GM19025 (cell line): ENCODE measurements around the gene DCPS.
"Not testable (repeated sequence)": the region's sequence is repeated elsewhere in the genome, so short reads cannot be mapped to it uniquely, and the experiment has no call there.

Experiments used
- ATAC-seq: cut with Tn5 transposase; IDR thresholded peaks from one replicate; pipeline ENCODE4 v1.9.1; 2021; ENCODE audit warnings: mild to moderate bottlenecking, low read depth, moderate library complexity; ENCODE audit not compliant: unreplicated experiment

The DCPS gene

DNA sequence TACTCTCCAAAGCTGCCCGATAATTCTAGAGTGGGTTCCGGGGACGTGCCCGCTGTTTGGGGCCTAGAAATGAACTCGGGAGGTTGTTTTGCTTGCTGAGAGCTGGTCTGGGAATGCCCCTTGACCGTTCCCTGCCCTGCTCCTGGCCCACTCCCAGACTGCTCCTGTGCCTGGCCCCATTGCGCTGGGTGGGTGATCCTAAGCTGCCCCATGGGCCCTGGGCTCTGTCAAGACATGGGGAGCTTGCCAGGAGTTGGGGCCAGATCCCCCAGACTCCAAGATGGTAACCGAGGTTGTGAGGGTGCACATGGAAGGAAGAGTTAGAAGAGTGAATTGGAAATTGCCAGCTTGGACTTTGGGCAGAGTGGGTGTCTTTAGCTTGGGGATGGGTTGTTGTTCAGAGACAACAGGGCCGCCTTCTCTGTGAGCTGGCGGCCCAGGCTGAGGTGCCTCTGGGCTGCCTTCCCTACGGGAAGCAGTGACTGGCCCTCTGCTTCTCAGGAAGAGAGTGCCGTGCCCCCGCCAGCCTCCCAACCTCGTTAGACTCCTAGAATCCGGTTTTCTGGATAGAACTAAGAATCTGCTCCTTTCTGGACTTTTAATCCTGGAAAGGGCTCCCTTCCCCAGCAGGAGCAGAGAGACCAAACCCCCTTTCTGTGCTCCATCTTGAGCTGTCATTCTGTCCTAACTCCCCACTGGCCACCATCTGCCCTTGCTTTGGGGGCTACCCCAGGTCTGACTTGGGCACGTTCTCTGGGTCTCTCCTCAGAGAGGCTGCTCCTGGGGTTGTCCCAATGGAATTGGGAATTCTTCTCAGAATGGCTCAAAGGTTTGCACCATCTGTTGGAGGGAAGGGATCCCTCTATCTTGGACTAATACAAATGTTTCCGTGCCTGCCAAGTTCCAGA is 53.4 kb downstream of the DCPS start:
- ATAC-seq: no peak

DNA sequence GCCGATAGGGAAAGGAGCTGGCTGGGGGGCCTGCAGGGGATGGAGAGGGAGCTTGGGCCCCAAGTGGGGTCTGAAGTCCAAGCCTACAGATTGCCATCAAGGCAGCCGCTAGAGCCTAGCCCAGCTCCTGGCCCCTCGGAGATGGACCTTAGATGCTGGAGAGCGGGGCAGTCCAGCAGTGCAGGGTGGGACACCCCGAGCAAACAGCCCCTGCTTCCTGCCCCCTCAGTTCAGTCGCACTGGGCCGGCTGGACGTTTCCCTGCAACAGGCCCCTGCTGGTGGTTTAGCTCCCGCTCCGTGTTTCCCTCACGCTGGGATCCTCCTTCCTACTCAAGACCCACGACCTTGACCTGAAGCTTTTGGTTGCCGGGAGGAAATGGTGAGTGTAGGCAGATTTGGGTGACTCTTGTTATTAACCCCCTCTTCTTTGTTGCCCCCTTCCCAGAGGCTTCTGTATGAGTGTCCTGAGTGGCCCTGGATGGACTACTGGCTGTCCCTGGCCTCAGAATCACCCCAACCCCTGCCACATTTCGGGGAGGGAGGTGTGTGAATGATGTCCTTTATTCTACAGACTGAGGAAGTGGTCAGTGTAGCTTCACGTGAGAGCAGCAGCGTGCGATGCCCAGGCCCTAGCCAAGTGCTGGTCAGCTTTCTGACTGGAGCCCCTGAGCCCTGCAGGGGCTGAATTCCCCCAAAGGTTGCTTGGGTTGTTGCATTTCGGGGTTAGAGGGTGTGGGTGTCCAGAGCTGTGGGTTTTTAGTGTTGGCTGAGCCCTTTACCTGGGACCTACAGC is 54.3 kb downstream of the DCPS start:
- no peak for ATAC-seq

GRCh38 chr11:126358763-126359160 is 54.9 kb downstream of the DCPS start:
- no peak for ATAC-seq

GRCh38 chr11:126359431-126360048 is 55.7 kb downstream of the DCPS start:
- no peak for ATAC-seq

DNA sequence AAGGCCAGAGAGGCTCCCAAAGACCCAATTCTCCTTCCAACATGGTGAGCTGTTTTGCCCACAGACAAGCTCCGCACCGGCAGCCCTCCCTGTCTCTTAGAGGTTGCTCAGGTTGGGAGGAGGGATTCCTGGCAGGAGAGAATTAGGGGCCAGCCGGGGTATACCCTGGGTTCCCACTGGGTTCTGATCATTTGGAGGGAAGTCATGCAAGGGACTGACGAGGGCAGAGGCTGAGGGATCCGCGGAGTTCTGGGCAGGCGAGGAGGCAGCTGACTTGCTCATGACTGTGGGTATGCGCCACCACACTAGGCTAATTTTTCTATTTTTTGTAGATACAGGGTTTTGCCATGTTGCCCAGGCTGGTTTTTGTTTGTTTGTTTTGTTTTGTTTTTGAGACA is 56.2 kb downstream of the DCPS start:
- ATAC-seq: no peak

- ATAC-seq: no peak
These were observed 57.5 kb downstream of the DCPS start for GRCh38 chr11:126361400-126361799.

DNA sequence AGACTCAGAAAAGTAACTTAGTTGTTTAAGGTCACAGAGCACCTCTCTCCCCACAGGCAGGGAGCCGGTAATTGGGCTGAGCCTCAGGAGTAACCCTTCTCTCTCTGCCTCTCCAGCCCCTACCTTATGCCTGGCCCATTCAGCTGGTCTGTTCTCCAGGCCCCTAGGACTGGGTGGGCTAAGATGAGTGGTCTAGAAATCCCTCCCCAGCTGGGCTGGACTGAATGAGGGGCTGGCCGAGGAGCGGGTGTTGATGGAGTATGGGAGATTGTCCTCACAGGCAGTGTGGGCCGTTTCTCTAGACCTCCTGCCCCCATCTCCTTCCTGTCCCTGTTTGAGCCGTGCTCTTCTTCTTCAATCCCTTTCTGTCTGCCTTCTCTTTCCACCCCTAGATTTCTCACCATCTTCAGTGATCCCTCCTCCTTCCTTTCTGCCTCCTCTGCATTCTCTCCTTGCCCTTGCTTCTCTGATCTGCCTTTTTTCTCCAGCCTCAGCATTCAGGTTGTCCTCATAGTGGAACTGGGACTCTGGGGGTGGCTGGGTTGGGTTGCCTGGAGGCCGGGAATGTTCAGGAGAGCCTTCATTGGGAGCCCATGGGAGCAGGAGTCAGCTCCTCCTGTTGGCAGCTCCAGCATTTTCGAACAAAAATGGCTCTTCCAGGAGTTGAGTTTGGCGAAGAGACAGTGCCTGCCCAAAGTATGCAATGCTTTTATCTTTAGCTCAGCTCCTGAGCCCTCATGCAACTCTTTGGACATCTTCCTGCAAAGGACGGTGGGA is 59.2 kb downstream of the DCPS start:
- no peak for ATAC-seq

DNA sequence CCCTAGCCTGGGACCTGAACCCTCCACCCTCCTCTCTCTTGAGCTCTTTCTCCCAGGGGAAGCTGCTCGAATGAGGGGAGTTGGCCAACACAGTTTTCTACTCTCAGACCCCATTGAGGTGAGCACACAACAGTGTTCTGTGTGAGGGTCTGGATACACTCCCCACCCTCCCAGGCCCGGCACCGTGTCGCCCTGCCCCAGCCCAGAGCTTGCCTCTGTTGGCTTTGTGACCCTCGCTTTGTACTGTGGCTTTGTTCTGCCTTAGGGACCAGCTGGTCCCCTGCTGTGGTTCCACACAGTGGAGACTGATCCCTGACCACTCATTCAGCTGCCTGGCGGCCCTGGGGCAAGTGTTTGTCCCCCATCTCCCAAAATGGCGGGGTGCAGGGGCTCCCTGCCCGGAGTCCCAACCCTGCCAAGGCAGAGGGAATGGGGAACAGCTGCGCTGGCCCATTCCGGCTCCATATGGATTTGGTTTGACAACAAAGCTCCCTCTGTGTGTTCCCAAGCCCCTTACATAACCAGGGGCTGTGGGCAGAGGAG is 59.9 kb downstream of the DCPS start:
- no peak for ATAC-seq

DNA sequence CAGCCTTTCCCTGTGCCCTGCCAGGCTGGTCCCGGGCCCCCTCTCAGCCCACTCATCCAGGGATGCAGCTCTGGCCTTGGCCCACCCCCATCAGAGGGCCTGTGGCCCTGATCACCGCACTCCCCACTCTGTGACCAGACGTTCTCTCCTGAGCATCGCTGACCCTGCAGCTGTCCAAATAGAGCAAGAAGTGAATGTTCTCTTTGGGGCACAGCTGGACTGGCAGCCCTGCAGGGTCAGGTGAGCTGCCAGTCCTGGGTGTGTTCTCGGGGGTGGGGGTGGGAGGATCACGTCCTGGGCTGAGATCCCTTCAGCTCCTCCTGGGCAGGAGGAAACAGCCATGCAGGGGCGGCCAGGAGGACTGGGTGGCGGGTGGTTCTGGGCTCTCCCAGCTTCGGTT is 60.9 kb downstream of the DCPS start:
- not testable (repeated sequence) for ATAC-seq

GRCh38 chr11:126365508-126365907 is 61.6 kb downstream of the DCPS start:
- ATAC-seq: not testable (repeated sequence)

GRCh38 chr11:126366064-126366822 is 62.4 kb downstream of the DCPS start:
- no peak for ATAC-seq

- not testable (repeated sequence) for ATAC-seq
These were observed 63.2 kb downstream of the DCPS start for GRCh38 chr11:126366823-126367654.

DNA sequence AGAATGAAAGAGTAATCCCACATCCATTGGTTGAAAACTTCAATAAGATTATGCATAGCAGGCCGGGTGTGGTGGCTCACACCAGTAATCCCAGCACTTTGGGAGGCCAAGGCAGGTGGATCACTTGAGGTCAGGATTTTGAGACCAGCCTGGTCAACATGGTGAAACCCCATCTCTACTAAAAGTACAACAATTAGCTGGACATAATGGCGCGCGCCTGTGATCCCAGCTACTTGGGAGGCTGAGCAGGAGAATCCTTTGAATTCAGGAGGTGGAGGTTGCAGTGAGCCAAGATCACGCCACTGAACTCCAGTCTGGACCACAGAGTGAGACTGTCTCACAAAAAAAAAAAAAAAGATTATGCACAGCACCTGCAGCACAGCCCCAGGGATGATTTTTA is 63.9 kb downstream of the DCPS start:
- ATAC-seq: not testable (repeated sequence)

DNA sequence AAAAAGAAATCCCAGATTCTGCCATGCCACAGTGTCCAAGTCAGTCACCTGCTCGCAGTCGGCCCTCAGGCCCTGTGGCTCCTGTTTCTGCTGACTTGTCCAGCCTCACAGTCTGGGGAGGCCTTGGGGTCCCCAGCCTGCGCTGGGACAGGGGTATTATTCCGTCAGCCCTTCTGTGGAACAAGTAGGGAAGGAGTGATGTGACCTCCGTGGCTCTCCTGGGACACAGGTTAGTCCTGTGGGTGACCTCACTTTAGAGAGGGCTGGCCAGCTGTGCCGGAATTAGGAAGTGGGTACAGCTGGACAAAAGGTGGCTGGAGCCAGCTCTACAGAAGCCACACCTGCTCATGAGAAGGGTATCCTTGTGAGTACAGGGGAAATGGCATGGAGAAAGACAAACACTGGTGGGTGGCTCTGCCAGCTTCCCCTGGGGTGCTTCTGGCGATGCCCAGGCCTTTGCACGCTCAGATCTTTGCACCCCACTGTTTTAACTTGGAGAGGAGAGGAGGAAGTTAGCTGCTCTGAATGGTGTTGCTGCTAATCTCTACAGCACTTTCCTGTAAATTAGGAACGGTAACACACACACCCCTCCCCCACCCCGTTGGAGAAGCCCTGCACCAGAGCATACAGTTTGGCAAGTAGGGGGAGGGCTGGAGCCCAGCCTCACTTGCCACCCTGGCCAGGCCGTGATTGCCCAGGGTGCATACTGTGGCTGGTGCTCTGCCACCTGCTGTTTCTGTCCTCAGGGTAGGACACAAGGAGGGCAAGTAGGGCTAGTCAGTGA is 64.7 kb downstream of the DCPS start:
- not testable (repeated sequence) for ATAC-seq

DNA sequence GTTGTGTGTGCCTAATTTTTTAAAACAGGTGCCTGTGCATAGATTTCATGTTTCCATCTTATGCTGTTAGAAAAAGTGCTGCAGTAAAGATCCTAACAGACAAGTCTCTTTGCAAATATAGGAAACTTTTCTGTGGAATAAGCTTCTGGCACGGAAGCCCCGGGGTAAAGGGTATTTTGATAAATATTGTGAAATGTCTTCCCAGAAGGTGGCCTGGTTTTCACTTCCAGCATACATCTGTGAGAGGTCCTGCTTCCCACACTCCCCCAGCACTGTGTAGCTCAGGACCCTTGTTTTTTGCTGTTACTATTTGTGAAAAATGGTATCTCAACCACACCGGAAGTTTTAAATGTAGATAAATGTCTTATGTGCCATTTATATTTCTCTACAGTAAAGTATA is 66.2 kb downstream of the DCPS start:
- ATAC-seq: no peak

DNA sequence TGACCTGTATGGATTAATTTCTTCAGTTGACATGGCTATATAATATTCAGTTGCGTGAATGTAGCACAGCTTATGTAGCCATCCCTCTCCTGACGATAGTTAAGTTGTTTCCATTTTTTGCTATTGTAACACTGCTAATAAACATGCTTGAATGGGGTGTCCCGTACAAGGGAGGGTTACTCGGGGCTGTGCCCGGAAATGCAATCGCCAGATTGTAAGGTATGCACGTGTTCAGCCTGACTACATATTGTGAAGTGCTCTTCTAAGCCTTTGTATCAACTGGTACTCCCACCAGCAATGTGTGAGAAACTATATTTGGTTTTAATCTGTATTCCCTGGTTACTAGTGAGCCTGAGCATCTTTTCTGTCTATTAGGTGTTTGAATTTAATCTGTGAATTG is 67.7 kb downstream of the DCPS start:
- no peak for ATAC-seq

GRCh38 chr11:126373389-126374066 is 69.7 kb downstream of the DCPS start:
- ATAC-seq: not testable (repeated sequence)
